Measurements from ENCODE around the gene TEX44.
"Not testable (repeated sequence)": the region's sequence is repeated elsewhere in the genome, so short reads cannot be mapped to it uniquely, and the experiment has no call there.

The TEX44 gene

GRCh38 chr2:231565887-231566594 is 26.6 kb upstream of the TEX44 start:
- no peak for DNase-seq (ENCODE audit: low read depth)
- TF ChIP-seq CTCF (conservative IDR thresholded peaks at IDR 0.05; ENCODE audit: low read depth, low read length) = no peak
- H3K4me3 ChIP-seq (ENCODE audit: low read depth, low read length) = no peak overlapping the region

GRCh38 chr2:231567159-231567558 is 25.5 kb upstream of the TEX44 start:
- DNase-seq (ENCODE audit: low read depth) = no peak
- H3K4me3 ChIP-seq (ENCODE audit: low read depth, low read length) = no peak overlapping the region
- TF ChIP-seq CTCF (conservative IDR thresholded peaks at IDR 0.05; ENCODE audit: low read depth, low read length) = no peak

- TF ChIP-seq CTCF (conservative IDR thresholded peaks at IDR 0.05; ENCODE audit: low read depth, low read length) = no peak
- no peak for DNase-seq (ENCODE audit: low read depth)
- no peak overlapping the region for H3K4me3 ChIP-seq (ENCODE audit: low read depth, low read length)
Observed at GRCh38 chr2:231568098-231568784, 24.4 kb upstream of the TEX44 start.

GRCh38 chr2:231568785-231569435 is 23.8 kb upstream of the TEX44 start:
- no peak for DNase-seq (ENCODE audit: low read depth)
- H3K4me3 ChIP-seq (ENCODE audit: low read depth, low read length) = no peak overlapping the region
- TF ChIP-seq CTCF (conservative IDR thresholded peaks at IDR 0.05; ENCODE audit: low read depth, low read length) = no peak

GRCh38 chr2:231570915-231571314 is 21.7 kb upstream of the TEX44 start:
- not testable (repeated sequence) for DNase-seq (ENCODE audit: low read depth); H3K4me3 ChIP-seq (ENCODE audit: low read depth, low read length)

- TF ChIP-seq CTCF (conservative IDR thresholded peaks at IDR 0.05; ENCODE audit: low read depth, low read length) = no peak
- H3K4me3 ChIP-seq (ENCODE audit: low read depth, low read length) = no peak overlapping the region
- DNase-seq (ENCODE audit: low read depth) = no peak
Observed at GRCh38 chr2:231571661-231572191, 20.9 kb upstream of the TEX44 start.

GRCh38 chr2:231573096-231573495 is 19.6 kb upstream of the TEX44 start:
- no peak overlapping the region for H3K4me3 ChIP-seq (ENCODE audit: low read depth, low read length)
- DNase-seq (ENCODE audit: low read depth) = no peak
- TF ChIP-seq CTCF (conservative IDR thresholded peaks at IDR 0.05; ENCODE audit: low read depth, low read length) = no peak
